ENCODE data around the gene MEG3. TPM values are rescaled to one million over a fixed set of nuclear protein-coding genes. Genes with fewer than 3 reads are reported as not detected.

The MEG3 gene
- total RNA-seq, 1 experiment from 2014 or later = 338 TPM

- no peak for TF ChIP-seq ZNF138 (CRISPR knock-in tag; conservative IDR thresholded peaks at IDR 0.05)
- H3K4me1 Mint-ChIP-seq = peaks cover 15% of the 10 kb centered on the region
- no peaks in the 10 kb centered on the region for H3K27me3 Mint-ChIP-seq (ENCODE audit: low read depth)
- peaks cover 23% of the 10 kb centered on the region for H3K9me3 Mint-ChIP-seq
- no peak overlapping the region for H3K27ac Mint-ChIP-seq
- DNase-seq (ENCODE audit: low spot score) (no peak), ATAC-seq (no peak)
- peaks cover 57% of the 10 kb centered on the region for H3K36me3 Mint-ChIP-seq
- CTCF ChIA-PET = interaction anchor here (1.7 kb wide), 1 partner anchor 17 kb away, joined by 4 read pairs; no protein-coding TSS in a partner anchor
- POLR2A ChIA-PET = no interaction called here
- no peak overlapping the region for H3K4me3 Mint-ChIP-seq
These were observed 59.3 kb downstream of the MEG3 start for GRCh38 chr14:100885196-100885595.

GRCh38 chr14:100885617-100886016 lies 59.7 kb downstream of the MEG3 start:
- Mint-ChIP-seq H3K9me3 (peaks cover 23% of the 10 kb centered on the region), H3K27me3 (ENCODE audit: low read depth) (no peaks in the 10 kb centered on the region), H3K4me3 (no peak overlapping the region), H3K36me3 (peaks cover 54% of the 10 kb centered on the region), H3K4me1 (peaks cover 15% of the 10 kb centered on the region), H3K27ac (no peak overlapping the region)
- POLR2A ChIA-PET = no interaction called here
- no peak for TF ChIP-seq AFF4 (CRISPR knock-in tag; IDR thresholded peaks at IDR 0.05; ENCODE audit: borderline replicate concordance)
- no peak for TF ChIP-seq ZNF263 (CRISPR knock-in tag; IDR thresholded peaks at IDR 0.05; ENCODE audit: low read depth)
- TF ChIP-seq CREM (CRISPR knock-in tag; IDR thresholded peaks at IDR 0.05) = no peak
- no peak for TF ChIP-seq ATF3 (CRISPR knock-in tag; conservative IDR thresholded peaks at IDR 0.05)
- TF ChIP-seq ZNF425 (CRISPR knock-in tag; conservative IDR thresholded peaks at IDR 0.05) = no peak
- no peak for TF ChIP-seq ZNF512 (CRISPR knock-in tag; IDR thresholded peaks at IDR 0.05; ENCODE audit: borderline replicate concordance)
- no peak for DNase-seq (ENCODE audit: low spot score)
- CTCF ChIA-PET = interaction anchor here (1.7 kb wide), 1 partner anchor 17 kb away, joined by 4 read pairs; no protein-coding TSS in a partner anchor
- no peak for ATAC-seq

GRCh38 chr14:100887728-100888335 lies 61.9 kb downstream of the MEG3 start:
- peaks cover 12% of the 10 kb centered on the region for H3K9me3 Mint-ChIP-seq
- peaks cover 15% of the 10 kb centered on the region for H3K4me1 Mint-ChIP-seq
- H3K27me3 Mint-ChIP-seq (ENCODE audit: low read depth) = no peaks in the 10 kb centered on the region
- no peak overlapping the region for H3K27ac Mint-ChIP-seq
- H3K4me3 Mint-ChIP-seq = no peak overlapping the region
- ChIA-PET CTCF (interaction anchor here (0.6 kb wide), 1 partner anchor 13 kb away, joined by 3 read pairs; no protein-coding TSS in a partner anchor), POLR2A (no interaction called here)
- DNase-seq (ENCODE audit: low spot score) (no peak), ATAC-seq (no peak)
- H3K36me3 Mint-ChIP-seq = peaks cover 44% of the 10 kb centered on the region
- TF ChIP-seq ZNF396 (CRISPR knock-in tag; IDR thresholded peaks at IDR 0.05; ENCODE audit: borderline replicate concordance) (no peak), STAT6 (CRISPR knock-in tag; conservative IDR thresholded peaks at IDR 0.05; ENCODE audit: low read depth) (no peak), TEAD1 (CRISPR knock-in tag; IDR thresholded peaks at IDR 0.05) (no peak), ZNF219 (CRISPR knock-in tag; IDR thresholded peaks at IDR 0.05; ENCODE audit: borderline replicate concordance) (no peak), HMGA2 (CRISPR knock-in tag; IDR thresholded peaks at IDR 0.05) (no peak), CREM (CRISPR knock-in tag; IDR thresholded peaks at IDR 0.05) (no peak), ATF2 (CRISPR knock-in tag; IDR thresholded peaks at IDR 0.05; ENCODE audit: borderline replicate concordance, low read depth) (no peak), E2F4 (CRISPR knock-in tag; IDR thresholded peaks at IDR 0.05; ENCODE audit: borderline replicate concordance, low read depth) (no peak)
